Measurements from ENCODE around the gene KDR.

Gene KDR

DNA sequence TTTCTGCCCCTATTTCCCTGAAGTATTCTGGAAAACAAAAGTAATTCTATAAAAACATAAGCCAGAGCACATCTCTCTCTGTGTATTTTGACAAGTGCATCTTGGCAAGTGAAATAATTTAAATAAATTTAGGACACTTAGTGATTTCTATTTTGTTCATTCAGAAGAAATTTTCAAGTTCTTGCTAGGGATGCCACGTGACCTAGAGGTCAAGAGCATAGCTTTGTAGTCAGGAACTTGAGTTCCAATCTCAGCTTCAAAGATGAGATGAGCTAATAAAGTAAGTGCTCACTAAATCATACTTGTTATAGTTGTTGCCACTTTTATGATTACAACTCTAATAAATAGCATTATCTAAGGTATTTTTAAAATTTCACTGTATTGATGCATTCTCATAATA lies 13.8 kb downstream of the KDR start:
- Mint-ChIP-seq H3K27me3 (no peaks in the 10 kb centered on the region), H3K36me3 (ENCODE audit: insufficient read depth) (peaks cover 3% of the 10 kb centered on the region), H3K4me3 (no peak overlapping the region), H3K9me3 (peaks cover 0 to 6% of the 10 kb centered on the region in 2 donors), H3K27ac (no peak overlapping the region), H3K4me1 (ENCODE audit: low read depth in 2 of 2) (no peaks in the 10 kb centered on the region)
- DNase-seq (no peak), ATAC-seq (replicated peaks) (no peak)

GRCh38 chr4:55110131-55110530 lies 15.3 kb downstream of the KDR start:
- no peak for DNase-seq
- Mint-ChIP-seq H3K9me3 (peaks cover 0 to 6% of the 10 kb centered on the region in 2 donors), H3K4me3 (no peak overlapping the region), H3K4me1 (ENCODE audit: low read depth in 2 of 2) (no peaks in the 10 kb centered on the region), H3K27me3 (no peaks in the 10 kb centered on the region), H3K36me3 (ENCODE audit: insufficient read depth) (peaks cover 3% of the 10 kb centered on the region), H3K27ac (no peak overlapping the region)
- ATAC-seq (replicated peaks): no peak

GRCh38 chr4:55107054-55107453 lies 18.3 kb downstream of the KDR start:
- Mint-ChIP-seq H3K9me3 (peaks cover 0 to 6% of the 10 kb centered on the region in 2 donors), H3K4me1 (ENCODE audit: low read depth in 2 of 2) (no peaks in the 10 kb centered on the region), H3K27me3 (no peaks in the 10 kb centered on the region), H3K27ac (no peak overlapping the region), H3K4me3 (no peak overlapping the region), H3K36me3 (ENCODE audit: insufficient read depth) (peaks cover 3% of the 10 kb centered on the region)
- ATAC-seq (replicated peaks): no peak
- DNase-seq: no peak

GRCh38 chr4:55103224-55103623 lies 22.2 kb downstream of the KDR start:
- Mint-ChIP-seq H3K27me3 (no peaks in the 10 kb centered on the region), H3K4me3 (no peak overlapping the region), H3K27ac (no peak overlapping the region), H3K36me3 (ENCODE audit: insufficient read depth) (peaks cover 3% of the 10 kb centered on the region), H3K4me1 (ENCODE audit: low read depth in 2 of 2) (peaks cover 0 to 3% of the 10 kb centered on the region in 2 donors), H3K9me3 (no peaks in the 10 kb centered on the region)
- ATAC-seq (replicated peaks) (no peak), DNase-seq (no peak)

GRCh38 chr4:55099816-55100215 lies 25.6 kb downstream of the KDR start:
- no peaks in the 10 kb centered on the region for H3K27me3 Mint-ChIP-seq
- no peaks in the 10 kb centered on the region for H3K36me3 Mint-ChIP-seq (ENCODE audit: insufficient read depth)
- DNase-seq (no peak), ATAC-seq (replicated peaks) (no peak)
- no peaks in the 10 kb centered on the region for H3K9me3 Mint-ChIP-seq
- H3K4me1 Mint-ChIP-seq (ENCODE audit: low read depth in 2 of 2): peaks cover 0 to 5% of the 10 kb centered on the region in 2 donors
- H3K27ac Mint-ChIP-seq: no peak overlapping the region
- H3K4me3 Mint-ChIP-seq: no peak overlapping the region

DNA sequence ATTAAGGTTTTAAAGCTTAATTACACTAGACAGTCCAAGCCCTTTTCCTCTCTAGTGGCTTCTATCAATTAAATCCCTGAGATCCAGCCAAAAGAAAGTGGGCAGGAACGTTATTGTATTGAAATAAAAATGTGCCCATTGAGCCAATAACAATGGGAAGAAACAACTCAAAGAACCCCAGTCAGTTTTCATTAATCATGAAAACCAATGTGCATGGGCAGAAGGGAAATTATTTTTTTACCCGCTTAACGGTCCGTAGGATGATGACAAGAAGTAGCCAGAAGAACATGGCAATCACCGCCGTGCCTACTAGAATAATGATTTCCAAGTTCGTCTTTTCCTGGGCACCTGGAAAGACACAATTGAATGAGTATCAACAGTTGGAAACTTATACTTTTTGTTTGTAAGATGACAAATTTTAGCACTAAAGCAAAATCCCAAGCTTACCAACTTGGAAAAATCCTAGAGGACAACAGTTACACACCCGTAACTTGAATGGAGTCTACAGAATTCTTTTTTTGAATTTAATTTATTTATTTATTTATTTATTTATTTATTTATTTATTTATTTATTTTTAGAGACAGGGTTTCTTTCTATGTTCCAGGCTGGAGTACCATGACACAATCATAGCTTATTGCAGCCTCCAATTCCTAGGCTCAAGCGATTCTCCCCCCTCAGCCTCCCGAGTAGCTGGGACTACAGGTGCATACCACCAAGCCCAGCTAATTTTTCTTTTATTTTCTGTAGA lies 26.8 kb downstream of the KDR start:
- H3K4me3 Mint-ChIP-seq: no peak overlapping the region
- H3K27me3 Mint-ChIP-seq: no peaks in the 10 kb centered on the region
- no peak overlapping the region for H3K27ac Mint-ChIP-seq
- ATAC-seq (replicated peaks) (no peak), DNase-seq (no peak)
- H3K36me3 Mint-ChIP-seq (ENCODE audit: insufficient read depth): no peaks in the 10 kb centered on the region
- peaks cover 0 to 5% of the 10 kb centered on the region in 2 donors for H3K4me1 Mint-ChIP-seq (ENCODE audit: low read depth in 2 of 2)
- H3K9me3 Mint-ChIP-seq: no peaks in the 10 kb centered on the region

DNA sequence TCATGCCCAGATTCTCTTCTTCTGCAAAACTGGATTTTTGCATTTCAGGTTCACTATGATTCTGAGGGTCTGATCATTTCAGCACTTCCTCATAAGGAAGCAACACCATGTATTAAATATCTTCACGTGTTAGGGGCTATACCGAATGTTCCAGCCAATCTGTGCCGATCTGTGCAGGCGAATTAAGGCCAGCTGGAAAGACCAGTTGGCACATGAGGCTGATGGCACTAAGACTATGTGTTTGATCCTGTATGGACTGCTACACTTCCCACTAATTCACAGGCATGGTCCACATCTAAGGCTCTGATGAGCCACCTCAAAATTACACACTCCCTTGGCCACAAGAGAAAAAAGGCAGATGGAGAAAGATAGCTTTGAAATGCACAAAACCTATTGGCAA lies 28.8 kb downstream of the KDR start:
- Mint-ChIP-seq H3K9me3 (no peaks in the 10 kb centered on the region), H3K4me1 (ENCODE audit: low read depth in 2 of 2) (peaks cover 0 to 4% of the 10 kb centered on the region in 2 donors), H3K27me3 (no peaks in the 10 kb centered on the region), H3K36me3 (ENCODE audit: insufficient read depth) (no peaks in the 10 kb centered on the region), H3K27ac (no peak overlapping the region), H3K4me3 (no peak overlapping the region)
- DNase-seq (no peak), ATAC-seq (replicated peaks) (no peak)

DNA sequence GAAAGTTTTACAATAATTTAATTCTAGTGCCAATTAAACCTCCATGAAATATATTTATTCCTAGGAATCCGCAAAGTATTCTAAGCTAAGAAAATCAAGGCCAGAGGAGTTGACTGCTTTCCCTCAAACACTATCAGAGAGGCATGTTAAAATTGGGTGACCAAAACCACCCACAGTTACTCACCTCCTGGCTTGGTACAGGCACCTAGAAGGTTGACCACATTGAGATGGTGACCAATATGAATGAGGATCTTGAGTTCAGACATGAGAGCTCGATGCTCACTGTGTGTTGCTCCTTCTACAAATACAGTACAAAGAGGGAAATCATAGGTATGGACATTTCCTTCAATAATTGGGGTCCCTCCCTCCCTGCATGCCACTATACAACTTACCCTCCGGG lies 29.4 kb downstream of the KDR start:
- no peak for ATAC-seq (replicated peaks)
- H3K4me3 Mint-ChIP-seq: no peak overlapping the region
- H3K27me3 Mint-ChIP-seq: no peaks in the 10 kb centered on the region
- H3K9me3 Mint-ChIP-seq: no peaks in the 10 kb centered on the region
- peaks cover 0 to 2% of the 10 kb centered on the region in 2 donors for H3K4me1 Mint-ChIP-seq (ENCODE audit: low read depth in 2 of 2)
- no peak overlapping the region for H3K27ac Mint-ChIP-seq
- no peak for DNase-seq
- H3K36me3 Mint-ChIP-seq (ENCODE audit: insufficient read depth): no peaks in the 10 kb centered on the region

DNA sequence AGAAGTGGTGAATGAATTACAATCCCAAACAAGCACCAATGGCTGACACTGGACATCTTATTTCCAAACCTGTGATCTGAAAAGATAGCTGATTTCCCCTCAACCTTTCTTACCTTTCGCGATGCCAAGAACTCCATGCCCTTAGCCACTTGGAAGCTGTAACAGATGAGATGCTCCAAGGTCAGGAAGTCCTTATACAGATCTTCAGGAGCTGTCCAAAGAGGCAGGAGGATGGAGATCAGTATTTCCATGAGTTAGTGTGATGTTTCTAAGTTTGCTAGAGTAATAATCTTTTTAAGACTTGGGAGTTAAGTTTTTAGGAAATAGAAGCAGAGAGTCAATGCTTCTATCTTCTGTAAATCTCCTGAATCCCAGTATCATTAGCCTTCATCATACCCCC lies 32.9 kb downstream of the KDR start:
- H3K4me3 Mint-ChIP-seq: no peak overlapping the region
- no peak for ATAC-seq (replicated peaks)
- H3K27me3 Mint-ChIP-seq: no peaks in the 10 kb centered on the region
- peaks cover 0 to 2% of the 10 kb centered on the region in 2 donors for H3K4me1 Mint-ChIP-seq (ENCODE audit: low read depth in 2 of 2)
- H3K36me3 Mint-ChIP-seq (ENCODE audit: insufficient read depth): no peaks in the 10 kb centered on the region
- H3K9me3 Mint-ChIP-seq: no peaks in the 10 kb centered on the region
- DNase-seq: no peak
- no peak overlapping the region for H3K27ac Mint-ChIP-seq

DNA sequence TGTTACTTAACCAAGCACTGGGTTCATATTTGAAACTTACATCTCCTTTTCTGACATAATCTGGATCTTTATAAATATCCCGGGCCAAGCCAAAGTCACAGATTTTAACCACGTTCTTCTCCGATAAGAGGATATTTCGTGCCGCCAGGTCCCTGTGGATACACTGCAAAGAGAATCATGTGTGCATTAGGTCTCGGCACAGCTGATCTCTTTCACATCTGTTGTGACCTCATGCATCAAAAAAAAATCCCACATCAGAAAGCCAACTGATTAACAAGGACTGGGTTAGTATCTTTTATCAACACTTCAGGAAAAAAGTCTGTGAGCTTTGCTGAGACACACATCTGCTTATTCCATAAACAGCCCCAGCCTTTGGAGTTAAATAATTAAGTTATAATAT lies 35.5 kb downstream of the KDR start:
- Mint-ChIP-seq H3K27ac (no peak overlapping the region), H3K4me1 (ENCODE audit: low read depth in 2 of 2) (no peaks in the 10 kb centered on the region), H3K36me3 (ENCODE audit: insufficient read depth) (peaks cover 4% of the 10 kb centered on the region), H3K9me3 (no peaks in the 10 kb centered on the region), H3K27me3 (no peaks in the 10 kb centered on the region), H3K4me3 (no peak overlapping the region)
- DNase-seq: no peak
- ATAC-seq (replicated peaks): no peak

- peaks cover 4% of the 10 kb centered on the region for H3K36me3 Mint-ChIP-seq (ENCODE audit: insufficient read depth)
- H3K4me1 Mint-ChIP-seq (ENCODE audit: low read depth in 2 of 2): no peaks in the 10 kb centered on the region
- no peak for DNase-seq
- no peaks in the 10 kb centered on the region for H3K27me3 Mint-ChIP-seq
- ATAC-seq (replicated peaks): no peak
- no peak overlapping the region for H3K27ac Mint-ChIP-seq
- H3K9me3 Mint-ChIP-seq: no peaks in the 10 kb centered on the region
- no peak overlapping the region for H3K4me3 Mint-ChIP-seq
Measured at GRCh38 chr4:55087913-55088260, 37.5 kb downstream of the KDR start.

DNA sequence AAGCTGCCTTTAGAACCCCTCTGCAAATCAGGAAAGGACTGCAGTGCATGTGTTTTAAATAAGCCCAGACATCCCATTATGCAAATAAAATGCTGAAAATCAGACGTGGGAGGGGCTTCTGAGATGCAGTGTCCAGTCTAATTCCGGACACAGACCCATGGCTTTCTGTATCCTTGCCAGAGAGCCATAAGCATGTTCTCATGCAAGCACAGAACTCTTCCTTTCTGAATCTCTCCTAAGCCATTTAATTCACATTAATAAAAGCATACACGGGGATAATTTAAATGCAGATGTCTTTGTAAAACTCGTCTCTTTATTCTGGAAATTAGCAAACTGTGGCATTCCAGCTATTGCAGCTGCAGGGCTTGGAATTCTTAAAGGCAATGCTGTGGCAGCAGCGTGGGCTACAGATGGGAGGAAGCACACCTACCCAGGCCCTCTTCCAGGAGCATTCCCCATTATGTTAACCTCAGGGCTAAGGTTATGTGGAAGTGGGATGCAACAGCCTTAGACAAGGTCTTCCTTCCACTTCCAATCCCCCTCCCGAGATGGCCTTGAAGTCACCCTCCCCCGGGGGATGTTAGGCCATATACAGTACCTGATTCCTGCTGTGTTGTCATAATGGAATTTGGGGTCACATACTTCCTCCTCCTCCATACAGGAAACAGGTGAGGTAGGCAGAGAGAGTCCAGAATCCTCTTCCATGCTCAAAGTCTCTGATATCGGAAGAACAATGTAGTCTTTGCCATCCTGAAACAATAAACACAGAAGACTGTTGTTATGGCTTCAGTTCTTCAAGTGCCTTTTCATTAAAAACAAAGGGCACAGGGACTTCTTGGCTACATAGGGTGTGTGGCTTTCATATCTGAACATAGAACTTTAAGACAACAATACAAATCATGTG lies 38.1 kb downstream of the KDR start:
- Mint-ChIP-seq H3K27me3 (no peaks in the 10 kb centered on the region), H3K36me3 (ENCODE audit: insufficient read depth) (peaks cover 4% of the 10 kb centered on the region), H3K4me1 (ENCODE audit: low read depth in 2 of 2) (no peaks in the 10 kb centered on the region), H3K27ac (no peak overlapping the region), H3K4me3 (no peak overlapping the region), H3K9me3 (no peaks in the 10 kb centered on the region)
- DNase-seq (no peak), ATAC-seq (replicated peaks) (no peak)

GRCh38 chr4:55086578-55086977 lies 38.8 kb downstream of the KDR start:
- Mint-ChIP-seq H3K27ac (no peak overlapping the region), H3K27me3 (no peaks in the 10 kb centered on the region), H3K4me3 (no peak overlapping the region), H3K36me3 (ENCODE audit: insufficient read depth) (peaks cover 4% of the 10 kb centered on the region), H3K4me1 (ENCODE audit: low read depth in 2 of 2) (no peaks in the 10 kb centered on the region), H3K9me3 (no peaks in the 10 kb centered on the region)
- ATAC-seq (replicated peaks) (no peak), DNase-seq (no peak)

DNA sequence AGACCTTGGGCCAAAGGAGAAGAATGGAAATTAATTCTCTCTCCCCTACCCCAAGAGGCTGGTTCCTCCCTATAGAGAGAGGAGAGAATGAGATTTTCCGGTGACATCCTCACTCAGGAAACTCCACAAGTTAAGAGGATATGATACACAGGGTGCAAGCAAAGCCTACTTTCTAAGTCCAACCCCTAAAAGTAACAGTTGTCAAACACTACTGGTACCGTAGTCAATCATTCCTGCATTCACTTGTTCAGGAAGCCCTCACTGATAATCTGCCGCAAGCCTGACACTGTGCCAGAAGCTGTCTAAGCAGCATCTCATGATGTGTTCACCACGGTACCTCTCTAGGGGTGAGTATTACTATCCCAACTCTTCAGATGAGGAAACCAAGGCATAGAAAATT lies 41.7 kb downstream of the KDR start:
- Mint-ChIP-seq H3K36me3 (ENCODE audit: insufficient read depth) (peaks cover 4% of the 10 kb centered on the region), H3K27ac (no peak overlapping the region), H3K4me3 (no peak overlapping the region), H3K4me1 (ENCODE audit: low read depth in 2 of 2) (no peaks in the 10 kb centered on the region), H3K27me3 (no peaks in the 10 kb centered on the region), H3K9me3 (no peaks in the 10 kb centered on the region)
- DNase-seq (no peak), ATAC-seq (replicated peaks) (no peak)
